Endothelial cell of umbilical vein (primary cell): ENCODE measurements around the gene KRTAP4-9. TPM values are rescaled to one million over a fixed set of nuclear protein-coding genes. Genes with fewer than 3 reads are reported as not detected.

Source experiments
- BruUV-seq: library from RNA; stranded (reverse); fragments of 400-500 nt; replicated peaks from 2 replicates; lab custom pipeline; 2021; lab: Mats Ljungman, UMichigan
- CTCF ChIA-PET: fragments of 300-600, 350-600 bp; sonication (Branson Sonifier 250); formaldehyde crosslinking; loops from one replicate; lab custom pipeline; 2021; ENCODE audit warnings: antibody characterized with exemption, inconsistent platforms; lab: Charles Lee
- POLR2A ChIA-PET: fragments of 300-600, 350-600 bp; sonication (Branson Sonifier 250); formaldehyde crosslinking; loops from one replicate; lab custom pipeline; 2021; ENCODE audit warnings: antibody characterized with exemption, inconsistent platforms; lab: Charles Lee
- DNase-seq: peaks from one replicate; pipeline ENCODE4 v3.0.0-alpha.2; 2011; ENCODE audit warnings: low read depth, low spot score
- FAIRE-seq: peaks from 2 replicates; lab custom pipeline; 2011; peaks lifted over from hg19 to GRCh38; lab: Jason Lieb, UNC
- H2AFZ ChIP-seq: 2 replicates; pipeline ENCODE4 v1.6.0; 2012; ENCODE audit warnings: low read depth, low read length, control low read depth, inconsistent platforms
- H3K27ac ChIP-seq: 2 replicates; pipeline ENCODE4 v1.5.1; 2011; ENCODE audit warnings: low read depth, mild to moderate bottlenecking, control low read depth, low read length, moderate library complexity; ENCODE audit not compliant: insufficient read depth
- H3K27me3 ChIP-seq, 2 experiments: 2 replicates each; pipeline versions ENCODE4 v1.6.0 to v1.6.1; 2011; ENCODE audit warnings: low read length in 2 of 2, mixed read lengths in 1 of 2; ENCODE audit not compliant: control insufficient read depth in 2 of 2, insufficient read depth in 2 of 2
- H3K36me3 ChIP-seq, 2 experiments: 2 replicates in 1 of 2; 3 replicates in 1 of 2; pipeline ENCODE4 v1.5.1; 2011; ENCODE audit warnings: low read length in 2 of 2, mild to moderate bottlenecking in 1 of 2, moderate library complexity in 1 of 2; ENCODE audit not compliant: control insufficient read depth in 2 of 2, insufficient read depth in 2 of 2; ENCODE audit errors: extremely low read depth in 1 of 2
- H3K4me1 ChIP-seq: 3 replicates; pipeline ENCODE4 v1.5.1; 2011; ENCODE audit warnings: mild to moderate bottlenecking, low read length; ENCODE audit not compliant: control insufficient read depth, insufficient read depth; ENCODE audit errors: extremely low read depth
- H3K4me2 ChIP-seq: 2 replicates; pipeline ENCODE4 v1.6.1; 2011; ENCODE audit warnings: low read length, control low read depth, mixed read lengths; ENCODE audit not compliant: insufficient read depth
- H3K4me3 ChIP-seq, 3 experiments: fragments of 200-600 bp in 1 of 3; sonication (generic), shearing (Covaris generic) in 1 of 3; replicated peaks in 1 of 3; 2 replicates each; pipeline ENCODE4 v1.5.1; 2011 to 2016; ENCODE audit warnings: control low read depth in 3 of 3, low read length in 3 of 3, mild to moderate bottlenecking in 2 of 3, inconsistent platforms in 1 of 3, low read depth in 1 of 3, moderate library complexity in 1 of 3; ENCODE audit not compliant: insufficient read depth in 1 of 3
- H3K79me2 ChIP-seq: 2 replicates; pipeline ENCODE4 v1.6.0; 2012; ENCODE audit warnings: low read length, inconsistent platforms; ENCODE audit not compliant: control insufficient read depth, insufficient read depth
- H3K9ac ChIP-seq: replicated peaks from 2 replicates; pipeline ENCODE3; 2011; ENCODE audit warnings: low read length, control low read depth; ENCODE audit not compliant: insufficient read depth; ENCODE audit errors: extremely low read depth
- H3K9me1 ChIP-seq: replicated peaks from 3 replicates; pipeline ENCODE4 v1.6.0; 2011; ENCODE audit warnings: mild to moderate bottlenecking, low read length; ENCODE audit not compliant: control insufficient read depth, insufficient read depth; ENCODE audit errors: extremely low read depth
- H3K9me3 ChIP-seq: replicated peaks from 2 replicates; pipeline ENCODE4 v1.5.1; 2012; ENCODE audit warnings: low read length, inconsistent platforms; ENCODE audit not compliant: control insufficient read depth, insufficient read depth
- H4K20me1 ChIP-seq: replicated peaks from 2 replicates; pipeline ENCODE3; 2011; ENCODE audit warnings: mild to moderate bottlenecking, low read length; ENCODE audit not compliant: control insufficient read depth, insufficient read depth; ENCODE audit errors: extremely low read depth
- EZH2 ChIP-seq: IDR thresholded peaks from 2 replicates; pipeline ENCODE4 v1.6.1; 2012; ENCODE audit warnings: borderline replicate concordance, low read depth, mild to moderate bottlenecking, moderate library complexity, low read length, inconsistent platforms; ENCODE audit not compliant: severe bottlenecking
- FOS ChIP-seq: IDR thresholded peaks from 2 replicates; pipeline ENCODE4 v1.6.1; 2011; ENCODE audit warnings: mild to moderate bottlenecking, low read length, moderate library complexity, borderline replicate concordance; ENCODE audit not compliant: insufficient read depth
- GATA2 ChIP-seq: IDR thresholded peaks from 2 replicates; pipeline ENCODE4 v1.7.0; 2011; ENCODE audit warnings: low read depth, mild to moderate bottlenecking, moderate library complexity, mixed read lengths, low read length; ENCODE audit not compliant: insufficient read length, insufficient read depth
- JUN ChIP-seq: IDR thresholded peaks from 2 replicates; pipeline ENCODE4 v1.6.1; 2011; ENCODE audit warnings: borderline replicate concordance, low read depth; ENCODE audit not compliant: insufficient read length, insufficient read depth
- MYC ChIP-seq: IDR thresholded peaks from one replicate; pipeline ENCODE4 v1.6.1; 2011; ENCODE audit warnings: mild to moderate bottlenecking, low read depth, low read length
- POLR2A ChIP-seq: IDR thresholded peaks from 2 replicates; pipeline ENCODE4 v1.6.1; 2012; ENCODE audit warnings: low read depth, mild to moderate bottlenecking, control low read depth, low read length
- POLR2AphosphoS5 ChIP-seq: IDR thresholded peaks from 2 replicates; pipeline ENCODE4 v1.6.1; 2012; ENCODE audit warnings: low read depth, mild to moderate bottlenecking, control low read depth, low read length, moderate library complexity; ENCODE audit not compliant: insufficient read depth
- dilution Hi-C: fragments of 300-500 bp; cut with MboI; formaldehyde crosslinking; loops from one replicate; pipeline ENCODE4 v1.15.0; 2019; ENCODE audit warnings: low sequenced_read_pairs; ENCODE audit not compliant: extremely low pct_ligation_motif_present
- intact Hi-C: fragments of 100-400 bp; cut with micrococcal nuclease; formaldehyde crosslinking; loops from one replicate; pipeline ENCODE4 v1.10.0; 2022
- polyA plus RNA-seq, 4 experiments: library from polyadenylated mRNA; depleted of rRNA in 3 of 4; stranded (reverse) in 3 of 4; unstranded in 1 of 4; fragments of >200 nt; gene quantifications; 2 replicates each; pipeline versions ENCODE4 v1.2.1 to v1.2.3, GENCODE V29; 2011 to 2012; ENCODE audit warnings: missing spikeins in 1 of 4
- total RNA-seq: library from RNA; stranded (reverse); gene quantifications from 2 replicates; pipeline ENCODE4 v1.2.3, GENCODE V29; 2021
- TF ChIP-seq, protein P1 (sequence below), 2 donors: IDR thresholded peaks; 1 replicate in 1 of 2; 2 replicates in 1 of 2; pipeline ENCODE4 v1.5.1; 2011; ENCODE audit warnings: low read length in 2 of 2, mild to moderate bottlenecking in 2 of 2, moderate library complexity in 2 of 2, control low read depth in 1 of 2, inconsistent platforms in 1 of 2, low read depth in 1 of 2; ENCODE audit not compliant: insufficient read depth in 1 of 2; ENCODE audit errors: extremely low read depth in 1 of 2
- TF ChIP-seq, protein P2 (sequence below): IDR thresholded peaks from 2 replicates; pipeline ENCODE4 v1.6.1; 2011; ENCODE audit not compliant: insufficient read depth, insufficient read length

The KRTAP4-9 gene
- total and polyA plus RNA-seq, 2 donors (not counting 3 experiments of a cell fraction or from before 2014, with no cell fraction given), result not detected

DNA sequence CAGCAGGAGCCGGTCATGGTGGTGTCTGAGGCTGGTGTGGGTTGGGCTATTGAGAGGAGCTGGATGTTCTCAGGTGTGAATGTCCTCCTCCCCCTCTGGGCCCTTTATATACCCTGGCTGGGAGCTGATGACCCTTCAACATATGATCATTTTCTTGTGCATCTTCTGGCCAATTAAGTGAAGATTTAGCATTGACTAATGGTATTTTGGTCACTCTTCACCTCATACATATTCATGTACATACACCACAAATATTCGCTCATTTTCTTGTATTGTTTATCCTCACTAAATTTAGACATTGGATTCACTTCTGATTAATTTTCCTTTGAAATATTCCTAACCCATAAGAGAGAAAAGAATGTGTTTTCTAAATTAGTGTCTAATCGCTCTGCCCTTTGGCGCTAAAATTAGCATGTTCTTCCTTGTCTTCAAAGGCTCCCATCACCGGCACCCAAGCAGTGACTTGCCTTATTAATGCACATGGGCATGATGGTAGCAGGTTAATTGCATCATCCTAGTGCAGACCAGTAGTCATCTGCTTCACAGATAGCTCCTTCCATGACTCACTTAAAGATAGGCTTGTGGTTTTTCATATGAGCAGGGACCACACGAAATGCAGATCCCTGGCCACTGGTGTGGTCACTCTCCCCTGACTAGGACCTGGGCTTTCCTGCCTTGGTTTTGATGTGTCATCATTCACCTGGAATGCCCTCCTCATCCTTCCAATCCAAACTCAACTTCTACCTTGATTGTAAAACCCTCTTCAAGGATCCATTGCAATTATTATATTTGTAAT is 39.2 kb upstream of the KRTAP4-9 start, which contains the start of gene KRTAP2-4:
Gene KRTAP2-4 (minus strand): TSS at position 51 of the 796 bp plus-strand sequence. CDS start 34 bp downstream, at position 17.
- CTCF ChIA-PET, result no interaction called here
- Histone ChIP-seq H3K27ac (no peak within 1 kb of the TSS), H3K27me3 (peaks cover 4 to 5% of the 10 kb centered on the region in 2 experiments), H3K9ac (no peak within 1 kb of the TSS), H3K4me2 (no peak within 1 kb of the TSS), H2AFZ (no peak within 1 kb of the TSS), H4K20me1 (no peaks in the 10 kb centered on the region), H3K79me2 (no peaks in the 10 kb centered on the region), H3K4me1 (no peaks in the 10 kb centered on the region), H3K36me3 (no peaks in the 10 kb centered on the region), H3K4me3 (no peak within 1 kb of the TSS), H3K9me3 (no peaks in the 10 kb centered on the region), H3K9me1 (no peaks in the 10 kb centered on the region)
- DNase-seq (no peak), FAIRE-seq (no peak)
- dilution Hi-C loops (no loop called here), intact Hi-C loops (no loop called here)
- no TSS peak for BruUV-seq
- TF ChIP-seq GATA2, result no peak
- TF ChIP-seq POLR2AphosphoS5, result no peak
- TF ChIP-seq MYC, result no peak
- TF ChIP-seq, protein P1, sequence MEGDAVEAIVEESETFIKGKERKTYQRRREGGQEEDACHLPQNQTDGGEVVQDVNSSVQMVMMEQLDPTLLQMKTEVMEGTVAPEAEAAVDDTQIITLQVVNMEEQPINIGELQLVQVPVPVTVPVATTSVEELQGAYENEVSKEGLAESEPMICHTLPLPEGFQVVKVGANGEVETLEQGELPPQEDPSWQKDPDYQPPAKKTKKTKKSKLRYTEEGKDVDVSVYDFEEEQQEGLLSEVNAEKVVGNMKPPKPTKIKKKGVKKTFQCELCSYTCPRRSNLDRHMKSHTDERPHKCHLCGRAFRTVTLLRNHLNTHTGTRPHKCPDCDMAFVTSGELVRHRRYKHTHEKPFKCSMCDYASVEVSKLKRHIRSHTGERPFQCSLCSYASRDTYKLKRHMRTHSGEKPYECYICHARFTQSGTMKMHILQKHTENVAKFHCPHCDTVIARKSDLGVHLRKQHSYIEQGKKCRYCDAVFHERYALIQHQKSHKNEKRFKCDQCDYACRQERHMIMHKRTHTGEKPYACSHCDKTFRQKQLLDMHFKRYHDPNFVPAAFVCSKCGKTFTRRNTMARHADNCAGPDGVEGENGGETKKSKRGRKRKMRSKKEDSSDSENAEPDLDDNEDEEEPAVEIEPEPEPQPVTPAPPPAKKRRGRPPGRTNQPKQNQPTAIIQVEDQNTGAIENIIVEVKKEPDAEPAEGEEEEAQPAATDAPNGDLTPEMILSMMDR (IDR thresholded peaks at IDR 0.05; ENCODE audit: extremely low read depth in 1 of 2, insufficient read depth in 1 of 2, low read depth in 1 of 2, low read length in 2 of 2), result no peak
- TF ChIP-seq JUN, result no peak
- TF ChIP-seq, protein P2, sequence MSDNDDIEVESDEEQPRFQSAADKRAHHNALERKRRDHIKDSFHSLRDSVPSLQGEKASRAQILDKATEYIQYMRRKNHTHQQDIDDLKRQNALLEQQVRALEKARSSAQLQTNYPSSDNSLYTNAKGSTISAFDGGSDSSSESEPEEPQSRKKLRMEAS, result no peak
- no peak for TF ChIP-seq EZH2
- no peak for TF ChIP-seq FOS
- TF ChIP-seq POLR2A, result no peak
- POLR2A ChIA-PET, result no interaction called here
